Measurements from ENCODE around the gene RCAN3. TPM values are rescaled to one million over a fixed set of nuclear protein-coding genes. Genes with fewer than 3 reads are reported as not detected.
A peak's percentile ranks its signal among the peaks of the same experiment; 100 is the strongest.

Gene RCAN3
- total and polyA plus RNA-seq, 7 donors: 3.0 to 19.1 (median 6.4) TPM

GRCh38 chr1:24540051-24540905, 37.6 kb downstream of the RCAN3 start:
- intact Hi-C loops (cut with DNase I): no loop called here
- peaks cover 0 to 2% (median 0%) of the 10 kb centered on the region in 4 donors for H3K36me3 ChIP-seq
- H3K4me1 ChIP-seq: peaks cover 0 to 24% (median 15%) of the 10 kb centered on the region in 4 donors
- no peak overlapping the region for H3K4me3 ChIP-seq
- H3K27ac ChIP-seq: peak overlapping the region in 1 of 4 donors; percentile 28
- no peak for TF ChIP-seq POLR2A (IDR thresholded peaks at IDR 0.05)
- TF ChIP-seq EP300 (IDR thresholded peaks at IDR 0.05): no peak
- no peak for TF ChIP-seq POLR2AphosphoS5 (IDR thresholded peaks at IDR 0.05)
- TF ChIP-seq, protein P1, sequence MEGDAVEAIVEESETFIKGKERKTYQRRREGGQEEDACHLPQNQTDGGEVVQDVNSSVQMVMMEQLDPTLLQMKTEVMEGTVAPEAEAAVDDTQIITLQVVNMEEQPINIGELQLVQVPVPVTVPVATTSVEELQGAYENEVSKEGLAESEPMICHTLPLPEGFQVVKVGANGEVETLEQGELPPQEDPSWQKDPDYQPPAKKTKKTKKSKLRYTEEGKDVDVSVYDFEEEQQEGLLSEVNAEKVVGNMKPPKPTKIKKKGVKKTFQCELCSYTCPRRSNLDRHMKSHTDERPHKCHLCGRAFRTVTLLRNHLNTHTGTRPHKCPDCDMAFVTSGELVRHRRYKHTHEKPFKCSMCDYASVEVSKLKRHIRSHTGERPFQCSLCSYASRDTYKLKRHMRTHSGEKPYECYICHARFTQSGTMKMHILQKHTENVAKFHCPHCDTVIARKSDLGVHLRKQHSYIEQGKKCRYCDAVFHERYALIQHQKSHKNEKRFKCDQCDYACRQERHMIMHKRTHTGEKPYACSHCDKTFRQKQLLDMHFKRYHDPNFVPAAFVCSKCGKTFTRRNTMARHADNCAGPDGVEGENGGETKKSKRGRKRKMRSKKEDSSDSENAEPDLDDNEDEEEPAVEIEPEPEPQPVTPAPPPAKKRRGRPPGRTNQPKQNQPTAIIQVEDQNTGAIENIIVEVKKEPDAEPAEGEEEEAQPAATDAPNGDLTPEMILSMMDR (IDR thresholded peaks at IDR 0.05): no peak
- no peak for DNase-seq
- WGBS, 2 donors: 29 to 54% methylated on average over 15 of the region's 15 CpGs
- no peaks in the 10 kb centered on the region for H3K27me3 ChIP-seq
- H3K9me3 ChIP-seq: no peaks in the 10 kb centered on the region

DNA sequence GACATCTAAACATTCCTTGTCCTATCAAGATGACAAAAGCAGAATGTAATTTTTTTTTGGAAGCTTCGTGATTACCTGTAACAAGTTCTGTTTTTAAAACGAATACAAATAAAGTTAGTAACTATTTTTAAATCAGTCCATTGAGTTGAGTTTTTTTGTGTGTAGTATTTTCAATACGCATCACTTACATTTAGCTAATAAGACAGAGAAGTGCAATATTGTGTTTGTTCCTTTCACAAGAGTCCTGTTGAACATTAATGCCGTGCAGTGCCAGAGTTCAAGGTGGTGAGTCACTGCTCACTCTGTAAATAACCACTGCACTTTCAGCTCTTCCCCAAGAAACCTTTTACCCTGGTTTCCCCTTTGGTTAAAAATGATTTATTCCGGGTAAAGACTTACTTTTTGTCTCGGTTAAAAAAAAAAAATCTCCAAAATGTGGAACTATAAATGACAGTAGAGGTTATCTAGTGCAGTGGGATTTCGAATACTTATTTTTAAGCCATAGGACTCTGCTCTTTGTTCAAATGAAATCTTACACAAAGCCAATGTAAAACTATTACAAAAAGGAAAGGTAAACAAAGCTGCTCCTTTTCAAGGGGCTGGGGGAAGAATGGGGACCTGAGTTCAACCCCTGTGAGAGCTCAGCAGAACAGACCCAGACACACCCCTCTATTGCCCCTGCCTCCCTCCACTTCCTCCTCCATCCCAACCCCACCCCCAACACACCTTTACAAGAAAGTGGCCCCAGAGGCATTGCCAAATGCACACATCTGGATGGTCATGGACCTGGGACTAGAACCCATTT, 38.5 kb downstream of the RCAN3 start:
- peak in 1 of 4 donors; percentile 21 for TF ChIP-seq POLR2AphosphoS5 (IDR thresholded peaks at IDR 0.05)
- TF ChIP-seq EP300 (IDR thresholded peaks at IDR 0.05): no peak
- H3K9me3 ChIP-seq: no peaks in the 10 kb centered on the region
- 10 to 35% methylated on average over 7 of the region's 7 CpGs for WGBS, 2 donors
- no peaks in the 10 kb centered on the region for H3K27me3 ChIP-seq
- intact Hi-C loops (cut with DNase I): no loop called here
- no peak for DNase-seq
- H3K27ac ChIP-seq: peak overlapping the region in 1 of 4 donors; percentile 28
- H3K4me1 ChIP-seq: peaks cover 0 to 23% (median 15%) of the 10 kb centered on the region in 4 donors
- no peak overlapping the region for H3K4me3 ChIP-seq
- H3K36me3 ChIP-seq: no peaks in the 10 kb centered on the region

- TF ChIP-seq POLR2AphosphoS5 (IDR thresholded peaks at IDR 0.05): no peak
- TF ChIP-seq, protein P1 (IDR thresholded peaks at IDR 0.05): peak in 2 of 4 experiments; percentile 14 to 21
- Histone ChIP-seq H3K9me3 (no peaks in the 10 kb centered on the region), H3K36me3 (no peaks in the 10 kb centered on the region), H3K27ac (no peak overlapping the region), H3K4me3 (no peak overlapping the region), H3K27me3 (no peaks in the 10 kb centered on the region), H3K4me1 (peaks cover 0 to 16% (median 9%) of the 10 kb centered on the region in 4 donors)
- WGBS, 2 donors: 32 to 57% methylated on average over 8 of the region's 8 CpGs
- DNase-seq: no peak
- intact Hi-C loops (cut with DNase I): no loop called here
These were observed 39.2 kb downstream of the RCAN3 start for GRCh38 chr1:24541711-24542346.

- DNase-seq: no peak
- TF ChIP-seq POLR2AphosphoS5 (IDR thresholded peaks at IDR 0.05): no peak
- TF ChIP-seq EP300 (IDR thresholded peaks at IDR 0.05): no peak
- TF ChIP-seq POLR2A (IDR thresholded peaks at IDR 0.05): no peak
- TF ChIP-seq, protein P1 (IDR thresholded peaks at IDR 0.05): no peak
- no peak overlapping the region for H3K4me3 ChIP-seq
- no peak overlapping the region for H3K27ac ChIP-seq
- H3K36me3 ChIP-seq: no peaks in the 10 kb centered on the region
- intact Hi-C loops (cut with DNase I): no loop called here
- no peaks in the 10 kb centered on the region for H3K9me3 ChIP-seq
- H3K4me1 ChIP-seq: peaks cover 0 to 14% (median 8%) of the 10 kb centered on the region in 4 donors
- no peaks in the 10 kb centered on the region for H3K27me3 ChIP-seq
These were observed 41.6 kb downstream of the RCAN3 start for GRCh38 chr1:24544239-24544638.

DNA sequence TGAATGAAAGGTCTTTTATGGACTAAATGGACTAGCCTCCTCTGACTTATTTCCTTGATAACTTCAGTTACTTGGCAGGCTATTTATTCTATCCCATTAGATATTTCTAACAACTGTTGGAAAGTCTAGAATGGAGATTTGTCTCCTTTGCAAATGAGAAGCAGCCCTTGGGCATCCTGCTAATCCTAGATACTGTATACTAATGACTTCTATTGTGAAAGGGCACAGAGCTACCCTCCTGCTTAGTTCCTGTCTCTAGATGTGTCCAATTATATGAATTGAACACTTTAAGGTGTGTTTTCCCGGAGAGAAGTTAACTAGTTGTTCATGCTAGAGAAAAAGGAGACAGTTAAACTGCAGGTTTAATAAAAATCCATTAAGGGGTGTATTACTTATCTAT, 43.0 kb downstream of the RCAN3 start:
- Histone ChIP-seq H3K27ac (no peak overlapping the region), H3K4me3 (no peak overlapping the region), H3K36me3 (no peaks in the 10 kb centered on the region), H3K4me1 (peaks cover 0 to 11% (median 6%) of the 10 kb centered on the region in 4 donors), H3K9me3 (no peaks in the 10 kb centered on the region), H3K27me3 (no peaks in the 10 kb centered on the region)
- no peak for DNase-seq
- 46 to 69% methylated on average over 1 of the region's 1 CpG for WGBS, 2 donors
- TF ChIP-seq, protein P1 (IDR thresholded peaks at IDR 0.05): no peak
- no peak for TF ChIP-seq EP300 (IDR thresholded peaks at IDR 0.05)
- no peak for TF ChIP-seq POLR2A (IDR thresholded peaks at IDR 0.05)
- TF ChIP-seq POLR2AphosphoS5 (IDR thresholded peaks at IDR 0.05): no peak
- intact Hi-C loops (cut with DNase I): no loop called here

Data from sigmoid colon (tissue), 7 donors.